ENCODE data around the gene XYLT1.
"Not testable (repeated sequence)": the region's sequence is repeated elsewhere in the genome, so short reads cannot be mapped to it uniquely, and the experiment has no call there.

The XYLT1 gene

DNA sequence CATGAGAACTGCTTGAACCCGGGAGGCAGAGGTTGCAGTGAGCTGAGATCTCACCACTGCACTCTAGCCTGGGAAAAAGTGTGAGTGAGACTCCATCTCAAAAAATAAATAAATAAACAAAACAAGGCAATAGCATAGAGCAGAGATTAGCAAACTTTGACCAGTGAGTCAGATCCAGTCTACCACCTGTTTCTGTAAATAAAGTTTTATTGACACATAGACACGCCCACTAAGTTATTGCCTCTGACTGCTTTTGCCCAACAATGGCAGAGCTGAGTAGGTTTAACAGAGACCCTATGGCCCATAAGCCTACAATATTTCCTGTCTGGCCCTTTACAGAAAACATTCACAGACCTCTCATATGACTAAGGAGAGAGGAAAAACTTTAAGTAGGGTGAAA lies 44.3 kb downstream of the XYLT1 start:
- no peak for DNase-seq

DNA sequence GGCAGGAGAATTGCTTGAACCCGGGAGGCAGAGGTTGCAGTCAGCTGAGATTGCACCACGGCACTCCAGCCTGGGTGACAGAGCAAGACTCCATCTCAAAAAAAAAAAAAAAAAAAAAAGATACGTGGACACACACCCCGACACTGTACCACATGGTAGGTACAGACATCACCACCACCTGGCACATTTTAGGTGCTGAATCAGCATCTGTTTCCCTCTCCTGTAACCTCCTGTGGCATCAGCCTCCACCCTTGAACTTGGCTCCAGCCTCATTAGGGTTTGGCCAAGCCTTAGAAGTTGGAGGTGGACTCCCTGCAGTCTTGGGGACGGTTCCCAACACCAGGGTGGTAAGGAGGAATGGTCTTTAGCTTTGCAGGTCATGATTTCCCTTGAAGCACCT lies 46.0 kb downstream of the XYLT1 start:
- DNase-seq: no peak

GRCh38 chr16:17423221-17423620 lies 47.5 kb downstream of the XYLT1 start:
- DNase-seq: no peak

- DNase-seq: no peak
These were observed 49.9 kb downstream of the XYLT1 start for GRCh38 chr16:17420816-17421215.

DNA sequence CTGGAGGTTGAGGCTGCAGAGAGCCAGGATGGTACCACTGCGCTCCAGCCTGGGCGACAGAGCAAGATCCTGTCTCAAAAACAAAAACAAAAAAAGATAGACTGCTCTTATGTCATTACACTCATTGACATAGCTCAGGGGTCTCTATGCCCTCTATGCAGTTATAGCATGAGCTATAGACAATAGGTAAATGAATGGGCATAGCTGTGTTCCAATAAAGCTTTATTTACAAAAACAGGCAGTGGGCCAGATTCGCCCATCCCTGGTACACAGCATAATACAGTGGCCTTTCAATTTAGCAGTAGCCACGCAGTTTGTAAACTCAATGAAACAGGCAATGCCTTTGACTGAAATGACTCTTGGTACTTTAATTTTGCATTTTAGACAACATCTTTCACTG lies 51.5 kb downstream of the XYLT1 start:
- no peak for DNase-seq

- DNase-seq: no peak
These were observed 53.0 kb downstream of the XYLT1 start for GRCh38 chr16:17417740-17418139.

GRCh38 chr16:17416461-17417311 lies 54.1 kb downstream of the XYLT1 start:
- DNase-seq: no peak

DNA sequence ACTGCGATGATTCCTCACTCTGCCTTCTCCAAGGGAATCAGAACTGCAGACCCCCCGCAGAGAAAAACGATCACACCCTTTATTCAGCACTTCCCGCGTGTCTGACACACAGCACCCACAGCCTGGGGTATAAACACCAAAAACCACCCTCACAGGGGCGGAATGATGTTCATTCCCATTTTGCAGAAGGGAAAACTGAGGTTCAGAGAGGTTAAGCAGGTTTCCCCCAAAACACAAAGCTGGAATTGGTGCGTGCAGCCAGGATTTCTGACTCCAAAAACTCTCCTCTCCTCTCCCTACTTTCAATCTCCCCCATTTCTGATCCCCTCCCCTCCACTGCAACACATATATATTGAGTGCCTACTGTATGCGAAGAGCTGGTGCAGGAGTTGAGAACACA lies 55.8 kb downstream of the XYLT1 start:
- DNase-seq: no peak

GRCh38 chr16:17414421-17414820 lies 56.3 kb downstream of the XYLT1 start:
- no peak for DNase-seq

- no peak for DNase-seq
These were observed 57.3 kb downstream of the XYLT1 start for GRCh38 chr16:17413508-17413907.

DNA sequence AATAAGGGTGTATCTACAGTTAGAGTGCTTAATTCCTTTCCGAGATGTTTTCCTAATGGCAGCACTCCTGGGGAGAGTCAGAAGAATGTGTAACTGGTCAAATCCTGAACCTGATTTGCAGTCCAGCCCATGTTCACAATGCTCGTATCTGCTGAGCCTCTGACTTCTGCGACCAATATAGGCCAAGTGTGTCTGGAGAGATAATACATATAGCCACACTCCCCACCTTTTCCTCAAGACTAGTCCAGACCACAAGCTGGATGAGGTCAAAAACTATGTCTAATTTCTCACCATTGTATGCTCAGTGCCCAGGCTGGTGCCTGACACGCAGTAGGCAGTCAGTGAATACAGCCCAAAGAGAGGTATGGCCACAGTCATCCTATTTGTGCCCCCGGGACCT lies 58.0 kb downstream of the XYLT1 start:
- DNase-seq: no peak

DNA sequence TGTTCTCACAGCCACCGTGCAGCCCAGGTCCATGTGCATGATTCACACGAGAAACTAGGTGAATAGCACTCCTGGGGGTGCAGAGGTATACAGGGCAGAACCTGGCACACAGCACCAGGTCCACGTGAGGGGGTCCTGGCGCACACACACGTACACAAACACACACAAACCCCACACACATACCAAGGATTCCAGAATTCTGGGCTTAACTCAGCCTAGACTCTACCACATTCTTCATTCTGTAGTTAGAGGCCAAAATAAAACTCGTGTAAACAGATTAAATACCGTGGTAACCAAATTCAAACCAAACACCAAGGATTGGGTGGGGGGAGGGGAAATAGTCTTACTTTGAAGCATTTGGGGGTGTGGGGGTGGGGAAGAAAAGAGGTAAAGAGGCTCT lies 58.5 kb downstream of the XYLT1 start:
- no peak for DNase-seq

- no peak for DNase-seq
These were observed 59.5 kb downstream of the XYLT1 start for GRCh38 chr16:17411263-17411662.

DNA sequence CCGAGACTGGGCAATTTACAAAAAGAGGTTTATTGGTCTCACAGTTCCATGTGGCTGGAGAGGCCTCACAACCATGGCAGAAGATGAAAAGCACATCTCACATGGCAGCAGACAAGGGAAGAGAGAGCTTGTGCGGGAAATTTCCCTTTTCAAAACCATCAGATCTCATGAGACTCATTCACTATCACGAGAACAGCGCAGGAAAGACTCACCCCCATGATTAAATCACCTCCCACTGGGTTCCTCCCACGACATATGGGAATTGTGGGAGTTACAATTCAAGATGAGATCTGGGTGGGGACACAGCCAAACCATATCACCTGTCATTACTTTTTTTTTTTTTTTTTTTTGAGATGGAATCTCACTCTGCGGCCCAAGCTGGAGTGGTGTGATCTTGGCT lies 60.4 kb downstream of the XYLT1 start:
- not testable (repeated sequence) for DNase-seq

DNA sequence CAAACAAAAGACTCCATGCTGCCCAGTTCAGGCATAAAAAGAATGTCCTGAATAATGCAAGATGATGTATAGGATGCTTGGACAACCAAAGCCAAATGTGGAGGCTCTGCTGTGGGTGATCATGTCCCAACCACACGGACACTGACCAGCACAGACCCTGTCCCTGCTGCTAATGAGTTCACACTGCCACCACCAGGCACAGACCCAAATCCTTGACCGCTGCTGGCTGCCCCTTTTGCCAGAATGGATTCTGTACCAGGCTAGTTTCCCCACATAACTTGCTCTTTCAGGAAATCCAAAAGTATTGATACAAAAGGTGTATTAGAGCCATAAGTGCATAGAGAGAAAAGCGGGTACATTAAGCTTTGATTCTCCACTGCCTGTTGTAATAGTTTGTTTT lies 60.9 kb downstream of the XYLT1 start:
- no peak for DNase-seq

- DNase-seq: no peak
These were observed 61.8 kb downstream of the XYLT1 start for GRCh38 chr16:17408955-17409441.

- no peak for DNase-seq
These were observed 62.5 kb downstream of the XYLT1 start for GRCh38 chr16:17408296-17408695.

DNA sequence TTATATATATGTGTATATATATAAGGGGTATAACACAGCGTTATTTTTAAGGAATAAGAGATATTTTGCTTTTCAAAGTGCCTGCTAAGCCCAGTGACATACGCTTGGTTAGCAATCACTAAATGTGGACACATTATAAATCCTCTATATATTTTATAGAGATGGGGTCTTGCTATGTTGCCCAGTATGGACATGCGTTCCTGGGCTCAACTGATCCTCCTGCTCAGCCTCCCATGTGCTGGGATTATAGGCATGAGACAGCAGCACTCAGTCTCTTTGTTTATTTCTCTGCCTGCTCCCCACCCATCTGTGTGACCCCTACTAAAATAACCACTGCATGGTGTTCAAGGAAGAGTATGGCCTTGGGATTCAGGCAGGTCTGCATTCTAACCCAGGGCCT lies 63.4 kb downstream of the XYLT1 start:
- DNase-seq: no peak

GRCh38 chr16:17404941-17405689 lies 65.6 kb downstream of the XYLT1 start:
- peak in 1 of 3 experiments; percentile 40 for DNase-seq

DNA sequence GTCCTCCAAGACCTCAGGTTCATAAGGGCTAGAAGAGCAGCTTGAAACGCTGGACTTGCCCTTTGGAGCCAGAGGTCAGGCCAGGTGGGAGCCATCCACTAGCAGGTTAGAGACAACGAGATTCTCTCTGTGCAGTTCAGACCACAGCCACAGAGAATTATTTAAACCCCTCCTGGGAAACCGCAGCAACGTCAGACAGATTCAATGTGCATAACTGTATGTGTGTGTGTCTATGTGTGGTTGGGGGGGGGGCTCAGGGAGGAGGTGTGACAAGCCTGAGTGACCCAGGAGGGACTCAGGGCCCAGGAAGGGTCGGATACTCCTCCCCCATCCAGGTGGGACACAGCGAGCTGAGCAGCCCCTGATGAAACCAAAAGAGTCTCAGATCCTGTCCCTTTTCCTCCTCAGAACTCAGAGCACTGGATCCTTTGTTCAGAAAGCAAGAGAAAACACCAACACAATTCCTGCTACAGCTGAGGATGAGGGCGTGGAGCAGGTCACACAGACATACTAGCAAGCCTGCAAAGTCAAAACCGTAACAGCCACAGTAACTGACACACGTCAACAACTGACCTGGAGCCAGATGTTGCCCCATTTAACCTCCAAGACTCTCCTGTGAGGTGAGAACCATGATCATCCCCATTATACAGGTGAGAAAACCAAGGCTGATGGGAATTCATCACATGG lies 66.8 kb downstream of the XYLT1 start:
- no peak for DNase-seq

- DNase-seq: no peak
These were observed 67.5 kb downstream of the XYLT1 start for GRCh38 chr16:17403156-17403809.

DNA sequence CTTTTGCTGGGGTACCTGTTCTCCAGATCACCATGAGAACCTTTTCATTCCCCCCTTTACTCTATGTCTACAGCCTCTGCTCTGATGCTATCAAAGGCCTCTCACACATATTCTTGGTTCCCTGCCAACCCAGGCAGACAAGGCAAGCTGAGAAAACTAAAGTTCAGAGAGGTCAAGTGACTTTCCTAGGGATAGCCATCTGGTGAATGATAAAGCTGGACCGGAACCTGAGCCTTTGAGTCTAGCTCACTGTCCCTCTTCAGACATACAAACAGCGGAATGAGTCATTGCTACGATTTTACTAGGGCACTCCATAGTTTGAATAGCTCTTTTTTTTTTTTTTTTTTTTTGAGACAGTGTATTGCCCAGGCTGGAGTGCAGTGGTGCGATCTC lies 73.3 kb downstream of the XYLT1 start:
- peak; percentile 8 to 70 (median 60) for DNase-seq

Data from NCI-H1417 (cell line).